ENCODE measurements around the gene DSCAML1. TPM values are rescaled to one million over a fixed set of nuclear protein-coding genes. Genes with fewer than 3 reads are reported as not detected.

Gene DSCAML1
- total and polyA plus RNA-seq, 2 experiments from 2014 or later: not detected

GRCh38 chr11:117642835-117643234 is 154.2 kb downstream of the DSCAML1 start:
- Histone ChIP-seq H3F3A (ENCODE audit: insufficient read depth) (no peaks in the 10 kb centered on the region), H3K9me2 (ENCODE audit: insufficient read depth) (no peaks in the 10 kb centered on the region), H3K9ac (no peak overlapping the region), H3K27me3 (replicated peaks; ENCODE audit: insufficient read depth) (peaks cover 11% of the 10 kb centered on the region; the same call in 1 of the 2 replicates), H3K4me2 (ENCODE audit: unreplicated experiment) (no peak overlapping the region), H3K36me3 (ENCODE audit: low read depth) (no peaks in the 10 kb centered on the region), H2AFZ (no peak overlapping the region), H3K4me3 (no peak overlapping the region), H4K20me1 (ENCODE audit: insufficient read depth) (no peaks in the 10 kb centered on the region), H3K4me1 (ENCODE audit: insufficient read depth) (no peaks in the 10 kb centered on the region), H3K9me3 (ENCODE audit: low read depth) (no peaks in the 10 kb centered on the region), H3K79me2 (ENCODE audit: insufficient read depth) (no peaks in the 10 kb centered on the region), H3K27ac (no peak overlapping the region)
- WGBS, 2 experiments (ENCODE audit: low coverage in 1 of 2, low lambda C conversion rate in 2 of 2, missing lambda C conversion rate in 2 of 2): 13 to 23% methylated on average over 3 of the region's 3 CpGs
- in situ Hi-C loops (cut with MboI): no loop called here
- no peak for DNase-seq
- no peak for TF ChIP-seq EZH2 (IDR thresholded peaks at IDR 0.05; ENCODE audit: insufficient read depth, poor library complexity, severe bottlenecking)
- TF ChIP-seq EZH2phosphoT487 (IDR thresholded peaks at IDR 0.05; ENCODE audit: insufficient read depth, low read depth): no peak

GRCh38 chr11:117642396-117642795 is 154.6 kb downstream of the DSCAML1 start:
- 7 to 13% methylated on average over 4 of the region's 4 CpGs for WGBS, 2 experiments (ENCODE audit: low coverage in 1 of 2, low lambda C conversion rate in 2 of 2, missing lambda C conversion rate in 2 of 2)
- Histone ChIP-seq H3K9me2 (ENCODE audit: insufficient read depth) (no peaks in the 10 kb centered on the region), H3K79me2 (ENCODE audit: insufficient read depth) (no peaks in the 10 kb centered on the region), H3K9me3 (ENCODE audit: low read depth) (no peaks in the 10 kb centered on the region), H4K20me1 (ENCODE audit: insufficient read depth) (no peaks in the 10 kb centered on the region), H3F3A (ENCODE audit: insufficient read depth) (no peaks in the 10 kb centered on the region), H3K27ac (no peak overlapping the region), H3K4me3 (no peak overlapping the region), H3K27me3 (replicated peaks; ENCODE audit: insufficient read depth) (peaks cover 11% of the 10 kb centered on the region; the same call in 1 of the 2 replicates), H3K36me3 (ENCODE audit: low read depth) (no peaks in the 10 kb centered on the region), H3K9ac (no peak overlapping the region), H3K4me2 (ENCODE audit: unreplicated experiment) (no peak overlapping the region), H3K4me1 (ENCODE audit: insufficient read depth) (no peaks in the 10 kb centered on the region), H2AFZ (no peak overlapping the region)
- no peak for TF ChIP-seq EZH2 (IDR thresholded peaks at IDR 0.05; ENCODE audit: insufficient read depth, poor library complexity, severe bottlenecking)
- TF ChIP-seq EZH2phosphoT487 (IDR thresholded peaks at IDR 0.05; ENCODE audit: insufficient read depth, low read depth): no peak
- no peak for DNase-seq
- in situ Hi-C loops (cut with MboI): no loop called here

GRCh38 chr11:117641008-117641915 is 155.8 kb downstream of the DSCAML1 start:
- no peaks in the 10 kb centered on the region for H4K20me1 ChIP-seq (ENCODE audit: insufficient read depth)
- H3K9me2 ChIP-seq (ENCODE audit: insufficient read depth): no peaks in the 10 kb centered on the region
- no peak for DNase-seq
- no peak overlapping the region for H3K9ac ChIP-seq
- H3K9me3 ChIP-seq (ENCODE audit: low read depth): no peaks in the 10 kb centered on the region
- no peaks in the 10 kb centered on the region for H3K4me1 ChIP-seq (ENCODE audit: insufficient read depth)
- no peaks in the 10 kb centered on the region for H3K79me2 ChIP-seq (ENCODE audit: insufficient read depth)
- peaks cover 13% of the 10 kb centered on the region; the same call in 1 of the 2 replicates for H3K27me3 ChIP-seq (replicated peaks; ENCODE audit: insufficient read depth)
- H3K36me3 ChIP-seq (ENCODE audit: low read depth): no peaks in the 10 kb centered on the region
- H3K4me2 ChIP-seq (ENCODE audit: unreplicated experiment): no peak overlapping the region
- TF ChIP-seq EZH2phosphoT487 (IDR thresholded peaks at IDR 0.05; ENCODE audit: insufficient read depth, low read depth) (no peak), EZH2 (IDR thresholded peaks at IDR 0.05; ENCODE audit: insufficient read depth, poor library complexity, severe bottlenecking) (no peak)
- no peaks in the 10 kb centered on the region for H3F3A ChIP-seq (ENCODE audit: insufficient read depth)
- H2AFZ ChIP-seq: no peak overlapping the region
- in situ Hi-C loops (cut with MboI): no loop called here
- H3K4me3 ChIP-seq: no peak overlapping the region
- H3K27ac ChIP-seq: no peak overlapping the region
- WGBS, 2 experiments (ENCODE audit: low coverage in 1 of 2, low lambda C conversion rate in 2 of 2, missing lambda C conversion rate in 2 of 2): 43 to 44% methylated on average over 14 of the region's 14 CpGs

GRCh38 chr11:117640041-117640440 is 157.0 kb downstream of the DSCAML1 start:
- Histone ChIP-seq H4K20me1 (ENCODE audit: insufficient read depth) (no peaks in the 10 kb centered on the region), H3K9me3 (ENCODE audit: low read depth) (no peaks in the 10 kb centered on the region), H3K79me2 (ENCODE audit: insufficient read depth) (no peaks in the 10 kb centered on the region), H3F3A (ENCODE audit: insufficient read depth) (no peaks in the 10 kb centered on the region), H3K4me3 (no peak overlapping the region), H2AFZ (no peak overlapping the region), H3K36me3 (ENCODE audit: low read depth) (no peaks in the 10 kb centered on the region), H3K4me2 (ENCODE audit: unreplicated experiment) (no peak overlapping the region), H3K27ac (no peak overlapping the region), H3K9ac (no peak overlapping the region), H3K27me3 (replicated peaks; ENCODE audit: insufficient read depth) (peaks cover 19% of the 10 kb centered on the region; the same call in 1 of the 2 replicates), H3K4me1 (ENCODE audit: insufficient read depth) (no peaks in the 10 kb centered on the region), H3K9me2 (ENCODE audit: insufficient read depth) (no peaks in the 10 kb centered on the region)
- in situ Hi-C loops (cut with MboI): no loop called here
- DNase-seq: no peak
- TF ChIP-seq EZH2 (IDR thresholded peaks at IDR 0.05; ENCODE audit: insufficient read depth, poor library complexity, severe bottlenecking) (no peak), EZH2phosphoT487 (IDR thresholded peaks at IDR 0.05; ENCODE audit: insufficient read depth, low read depth) (no peak)
- WGBS, 2 experiments (ENCODE audit: low coverage in 1 of 2, low lambda C conversion rate in 2 of 2, missing lambda C conversion rate in 2 of 2): 27 to 33% methylated on average over 7 of the region's 7 CpGs
